Vagina (tissue), 2 donors: Measurements from ENCODE around the gene EIF1AY. TPM values are rescaled to one million over a fixed set of nuclear protein-coding genes. Genes with fewer than 3 reads are reported as not detected.
"Not testable (repeated sequence)": the region's sequence is repeated elsewhere in the genome, so short reads cannot be mapped to it uniquely, and the experiment has no call there.

ENCODE experiments used
- DNase-seq, 2 donors: peaks; one replicate each; pipeline ENCODE4 v3.0.0-alpha.2; 2017; ENCODE audit errors: extremely low spot score in 2 of 2
- H3K27ac ChIP-seq: fragments of 200-600 bp; sonication (generic); one replicate; pipeline ENCODE4 v1.5.1; 2019
- H3K27me3 ChIP-seq: fragments of 200-600 bp; sonication (generic); one replicate; pipeline ENCODE4 v1.5.1; 2019
- H3K36me3 ChIP-seq, 2 donors: fragments of 200-600 bp; sonication (generic); one replicate each; pipeline ENCODE4 v1.5.1; 2017 to 2019
- H3K4me1 ChIP-seq: fragments of 200-600 bp; sonication (generic); one replicate; pipeline ENCODE4 v1.5.1; 2019
- H3K4me3 ChIP-seq, 2 donors: fragments of 200-600 bp; sonication (generic); 1 replicate in 1 of 2; 2 replicates in 1 of 2; pipeline ENCODE4 v1.5.1; 2016 to 2019
- H3K9me3 ChIP-seq: fragments of 200-600 bp; sonication (generic); one replicate; pipeline ENCODE4 v1.5.1; 2019
- POLR2A ChIP-seq, 2 donors: fragments of 450-650 bp; IDR thresholded peaks; one replicate each; pipeline ENCODE4 v1.6.1; 2017; ENCODE audit warnings: antibody characterized with exemption in 2 of 2, mild to moderate bottlenecking in 2 of 2, moderate library complexity in 2 of 2
- POLR2AphosphoS5 ChIP-seq, 2 donors: sonication (generic); formaldehyde crosslinking; IDR thresholded peaks; one replicate each; pipeline ENCODE4 v1.9.0; 2017; ENCODE audit warnings: antibody characterized with exemption in 2 of 2, mild to moderate bottlenecking in 2 of 2, low read depth in 1 of 2; ENCODE audit not compliant: insufficient read depth in 1 of 2
- intact Hi-C: fragments of 100-400 bp; cut with DNase I; formaldehyde crosslinking; loops from one replicate; pipeline ENCODE4 v1.15.1; 2023
- total RNA-seq: library from RNA; depleted of rRNA; stranded (reverse); fragments of >200 nt; gene quantifications from one replicate; pipeline ENCODE4 v1.2.3, GENCODE V29; 2016
- TF ChIP-seq, protein P1 (sequence below), 3 experiments: fragments of 450-650 bp in 2 of 3; fragments of 200-600 bp in 1 of 3; sonication (generic) in 1 of 3; IDR thresholded peaks; one replicate each; pipeline ENCODE4 v1.5.1; 2017 to 2019; ENCODE audit warnings: antibody characterized with exemption in 3 of 3, mild to moderate bottlenecking in 2 of 3, moderate library complexity in 2 of 3

Gene EIF1AY
- total RNA-seq, 1 donor from 2014 or later, result not detected

DNA sequence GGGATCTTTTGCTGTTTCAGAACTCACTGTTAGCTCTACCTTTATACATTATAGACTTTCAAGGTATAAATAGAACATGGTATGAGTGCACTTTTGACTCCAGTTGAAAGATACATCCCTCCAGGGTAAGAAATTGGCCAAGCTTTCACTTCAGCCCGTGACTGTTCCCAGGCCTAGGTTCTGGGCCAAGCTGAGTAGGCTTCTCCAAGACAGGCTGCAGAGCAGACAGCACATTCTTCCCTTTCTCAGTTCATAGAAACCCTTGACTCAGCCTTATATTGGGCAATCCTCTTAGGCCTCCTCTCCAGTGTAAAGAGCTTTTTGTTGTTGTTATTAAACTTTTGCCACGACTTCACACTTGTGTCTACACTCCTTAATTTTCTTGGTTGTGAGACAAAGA, 29.5 kb upstream of the EIF1AY start:
- intact Hi-C loops, result no loop called here
- DNase-seq, result no peak
- Histone ChIP-seq H3K9me3 (no peaks in the 10 kb centered on the region), H3K27ac (no peak overlapping the region), H3K4me3 (no peak overlapping the region), H3K36me3 (no peaks in the 10 kb centered on the region), H3K27me3 (no peaks in the 10 kb centered on the region), H3K4me1 (no peaks in the 10 kb centered on the region)
- TF ChIP-seq, protein P1, sequence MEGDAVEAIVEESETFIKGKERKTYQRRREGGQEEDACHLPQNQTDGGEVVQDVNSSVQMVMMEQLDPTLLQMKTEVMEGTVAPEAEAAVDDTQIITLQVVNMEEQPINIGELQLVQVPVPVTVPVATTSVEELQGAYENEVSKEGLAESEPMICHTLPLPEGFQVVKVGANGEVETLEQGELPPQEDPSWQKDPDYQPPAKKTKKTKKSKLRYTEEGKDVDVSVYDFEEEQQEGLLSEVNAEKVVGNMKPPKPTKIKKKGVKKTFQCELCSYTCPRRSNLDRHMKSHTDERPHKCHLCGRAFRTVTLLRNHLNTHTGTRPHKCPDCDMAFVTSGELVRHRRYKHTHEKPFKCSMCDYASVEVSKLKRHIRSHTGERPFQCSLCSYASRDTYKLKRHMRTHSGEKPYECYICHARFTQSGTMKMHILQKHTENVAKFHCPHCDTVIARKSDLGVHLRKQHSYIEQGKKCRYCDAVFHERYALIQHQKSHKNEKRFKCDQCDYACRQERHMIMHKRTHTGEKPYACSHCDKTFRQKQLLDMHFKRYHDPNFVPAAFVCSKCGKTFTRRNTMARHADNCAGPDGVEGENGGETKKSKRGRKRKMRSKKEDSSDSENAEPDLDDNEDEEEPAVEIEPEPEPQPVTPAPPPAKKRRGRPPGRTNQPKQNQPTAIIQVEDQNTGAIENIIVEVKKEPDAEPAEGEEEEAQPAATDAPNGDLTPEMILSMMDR (IDR thresholded peaks at IDR 0.05), result no peak
- TF ChIP-seq POLR2AphosphoS5 (IDR thresholded peaks at IDR 0.05; ENCODE audit: insufficient read depth in 1 of 2, low read depth in 1 of 2) (no peak), POLR2A (IDR thresholded peaks at IDR 0.05) (no peak)

DNA sequence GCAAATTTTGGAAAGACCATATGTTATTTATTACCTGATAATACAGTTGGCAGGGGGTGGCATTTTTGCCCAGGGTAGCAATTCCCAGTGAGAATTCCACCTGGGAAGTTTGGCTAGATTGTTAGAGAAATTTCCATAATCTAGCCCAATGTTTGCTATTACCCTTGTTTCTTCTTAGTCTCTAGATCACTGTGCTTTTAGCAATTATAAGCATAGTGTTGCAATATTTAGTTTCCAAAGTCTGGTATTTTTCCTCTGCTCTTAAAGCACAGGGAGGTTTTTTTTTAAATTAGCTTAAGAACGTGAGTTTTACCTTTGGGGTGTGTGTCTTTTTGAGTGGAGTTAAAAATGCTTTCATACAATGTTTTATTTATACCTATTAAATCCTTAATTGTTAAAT, 26.3 kb upstream of the EIF1AY start:
- Histone ChIP-seq H3K4me3 (no peak overlapping the region), H3K9me3 (no peaks in the 10 kb centered on the region), H3K27me3 (no peaks in the 10 kb centered on the region), H3K4me1 (no peaks in the 10 kb centered on the region), H3K27ac (no peak overlapping the region), H3K36me3 (no peaks in the 10 kb centered on the region)
- TF ChIP-seq POLR2A (IDR thresholded peaks at IDR 0.05) (no peak), POLR2AphosphoS5 (IDR thresholded peaks at IDR 0.05; ENCODE audit: insufficient read depth in 1 of 2, low read depth in 1 of 2) (no peak)
- TF ChIP-seq, protein P1 (IDR thresholded peaks at IDR 0.05), result no peak
- no peak for DNase-seq
- intact Hi-C loops, result no loop called here

DNA sequence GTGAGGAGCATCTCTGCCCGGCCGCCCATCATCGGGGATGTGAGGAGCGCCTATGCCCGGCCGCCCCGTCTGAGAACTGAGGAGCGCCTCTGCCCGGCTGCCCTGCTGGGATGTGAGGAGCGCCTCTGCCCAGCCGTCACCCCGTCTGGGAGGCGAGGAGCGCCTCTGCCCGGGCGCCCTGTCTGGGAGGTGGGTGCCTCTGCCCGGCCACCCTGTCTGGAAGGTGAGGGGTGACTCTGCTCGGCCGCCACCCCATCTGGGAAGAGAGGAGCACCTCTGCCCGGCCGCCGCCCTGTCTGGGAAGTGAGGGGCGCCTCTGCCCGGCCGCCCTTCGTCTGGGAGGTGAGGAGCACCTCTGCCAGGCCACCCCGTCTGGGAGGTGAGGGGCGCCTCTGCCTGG, 23.7 kb upstream of the EIF1AY start:
- no peak for TF ChIP-seq POLR2AphosphoS5 (IDR thresholded peaks at IDR 0.05; ENCODE audit: insufficient read depth in 1 of 2, low read depth in 1 of 2)
- no peak for TF ChIP-seq POLR2A (IDR thresholded peaks at IDR 0.05)
- TF ChIP-seq, protein P1 (IDR thresholded peaks at IDR 0.05), result no peak
- intact Hi-C loops, result no loop called here

DNA sequence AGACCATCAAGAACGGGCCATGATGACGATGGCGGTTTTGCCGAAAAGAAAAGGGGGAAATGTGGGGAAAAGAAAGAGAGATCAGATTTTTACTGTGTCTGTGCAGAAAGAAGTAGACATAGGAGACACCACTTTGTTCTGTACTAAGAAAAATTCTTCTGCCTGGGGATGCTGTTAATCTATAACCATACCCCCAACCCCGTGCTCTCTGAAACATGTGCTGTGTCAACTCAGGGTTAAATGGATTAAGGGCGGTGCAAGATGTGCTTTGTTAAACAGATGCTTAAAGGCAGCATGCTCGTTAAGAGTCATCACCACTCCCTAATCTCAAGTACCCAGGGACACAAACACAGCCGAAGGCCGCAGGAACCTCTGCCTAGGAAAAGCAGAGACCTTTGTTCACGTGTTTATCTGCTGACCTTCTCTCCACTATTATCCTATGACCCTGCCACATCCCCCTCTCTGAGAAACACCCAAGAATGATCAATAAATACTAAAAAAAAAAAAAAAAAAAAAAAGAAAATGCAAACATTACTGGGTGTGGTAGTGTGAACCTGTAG, 22.7 kb upstream of the EIF1AY start:
- H3K36me3 ChIP-seq, DNase-seq, H3K4me1 ChIP-seq, H3K9me3 ChIP-seq, intact Hi-C loops, H3K27ac ChIP-seq, H3K27me3 ChIP-seq, H3K4me3 ChIP-seq: not testable (repeated sequence)

More for the DNA sequence above, 23.7 kb upstream of the EIF1AY start:
- Histone ChIP-seq H3K4me3 (no peak overlapping the region), H3K9me3 (no peaks in the 10 kb centered on the region), H3K36me3 (no peaks in the 10 kb centered on the region), H3K27me3 (no peaks in the 10 kb centered on the region), H3K27ac (no peak overlapping the region), H3K4me1 (no peaks in the 10 kb centered on the region)
- DNase-seq, result no peak

DNA sequence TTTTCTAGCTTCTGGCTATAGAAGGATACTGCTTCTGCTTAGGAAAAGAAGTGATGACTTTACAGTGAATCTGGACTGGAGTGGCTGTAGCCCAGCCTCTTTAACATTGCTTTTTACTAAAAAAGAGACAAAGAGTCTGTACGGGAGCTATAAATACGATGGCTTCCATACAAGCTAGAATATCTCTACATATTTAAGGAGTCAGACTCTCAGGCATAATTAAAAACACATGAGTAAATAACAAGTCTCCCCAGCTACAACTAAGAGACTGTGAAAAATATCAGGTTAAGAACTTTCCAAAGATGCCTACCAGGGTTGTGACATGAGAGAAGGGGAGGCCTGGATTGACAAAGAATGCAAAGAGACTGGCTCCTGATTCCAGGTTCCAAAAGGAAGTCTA, 19.8 kb upstream of the EIF1AY start:
- Histone ChIP-seq H3K4me1 (no peaks in the 10 kb centered on the region), H3K27ac (no peak overlapping the region), H3K4me3 (no peak overlapping the region), H3K9me3 (no peaks in the 10 kb centered on the region), H3K36me3 (no peaks in the 10 kb centered on the region), H3K27me3 (no peaks in the 10 kb centered on the region)
- intact Hi-C loops, result no loop called here
- TF ChIP-seq POLR2AphosphoS5 (IDR thresholded peaks at IDR 0.05; ENCODE audit: insufficient read depth in 1 of 2, low read depth in 1 of 2) (no peak), POLR2A (IDR thresholded peaks at IDR 0.05) (no peak)
- TF ChIP-seq, protein P1 (IDR thresholded peaks at IDR 0.05), result no peak
- DNase-seq, result no peak
